Glutamatergic neuron (in vitro differentiated cells): ENCODE data around the gene EXOC6B. TPM values are rescaled to one million over a fixed set of nuclear protein-coding genes. Genes with fewer than 3 reads are reported as not detected.

Source experiments
- DNase-seq: peaks from one replicate; pipeline ENCODE4 v3.0.0; 2022
- H3K27ac Mint-ChIP-seq: one replicate; pipeline ENCODE4 v1.8.0; 2020; ENCODE audit warnings: mild to moderate bottlenecking, mixed read lengths, inconsistent platforms; ENCODE audit not compliant: unreplicated experiment
- H3K27me3 Mint-ChIP-seq: one replicate; pipeline ENCODE4 v1.8.0; 2020; ENCODE audit warnings: mild to moderate bottlenecking, moderate library complexity, mixed read lengths, inconsistent platforms; ENCODE audit not compliant: unreplicated experiment
- H3K36me3 Mint-ChIP-seq: one replicate; pipeline ENCODE4 v1.8.0; 2020; ENCODE audit warnings: mild to moderate bottlenecking, mixed read lengths, inconsistent platforms; ENCODE audit not compliant: unreplicated experiment
- H3K4me1 Mint-ChIP-seq: one replicate; pipeline ENCODE4 v1.8.0; 2020; ENCODE audit warnings: mild to moderate bottlenecking, low read depth, mixed read lengths, inconsistent platforms; ENCODE audit not compliant: unreplicated experiment
- H3K4me3 Mint-ChIP-seq: one replicate; pipeline ENCODE4 v1.8.0; 2020; ENCODE audit warnings: mild to moderate bottlenecking, mixed read lengths, inconsistent platforms; ENCODE audit not compliant: unreplicated experiment
- H3K9me3 Mint-ChIP-seq: one replicate; pipeline ENCODE4 v1.8.0; 2020; ENCODE audit warnings: mild to moderate bottlenecking, moderate library complexity, mixed read lengths, inconsistent platforms; ENCODE audit not compliant: unreplicated experiment
- total RNA-seq: library from RNA; stranded (reverse); fragmentation: NEBNext Ultra II Directional; extraction: Animal tissue kit (Norgen Biotek cat#: 25700); gene quantifications from one replicate; pipeline ENCODE4 v1.2.1, GENCODE V29; 2021; ENCODE audit not compliant: unreplicated experiment
- TF ChIP-seq, protein P1 (sequence below): fragments of 200-600 bp; sonication (generic); IDR thresholded peaks from one replicate; pipeline ENCODE4 v1.5.0; 2021; ENCODE audit not compliant: partially characterized antibody, unreplicated experiment

The EXOC6B gene
- total RNA-seq, 1 donor from 2014 or later, result 34.5 TPM

DNA sequence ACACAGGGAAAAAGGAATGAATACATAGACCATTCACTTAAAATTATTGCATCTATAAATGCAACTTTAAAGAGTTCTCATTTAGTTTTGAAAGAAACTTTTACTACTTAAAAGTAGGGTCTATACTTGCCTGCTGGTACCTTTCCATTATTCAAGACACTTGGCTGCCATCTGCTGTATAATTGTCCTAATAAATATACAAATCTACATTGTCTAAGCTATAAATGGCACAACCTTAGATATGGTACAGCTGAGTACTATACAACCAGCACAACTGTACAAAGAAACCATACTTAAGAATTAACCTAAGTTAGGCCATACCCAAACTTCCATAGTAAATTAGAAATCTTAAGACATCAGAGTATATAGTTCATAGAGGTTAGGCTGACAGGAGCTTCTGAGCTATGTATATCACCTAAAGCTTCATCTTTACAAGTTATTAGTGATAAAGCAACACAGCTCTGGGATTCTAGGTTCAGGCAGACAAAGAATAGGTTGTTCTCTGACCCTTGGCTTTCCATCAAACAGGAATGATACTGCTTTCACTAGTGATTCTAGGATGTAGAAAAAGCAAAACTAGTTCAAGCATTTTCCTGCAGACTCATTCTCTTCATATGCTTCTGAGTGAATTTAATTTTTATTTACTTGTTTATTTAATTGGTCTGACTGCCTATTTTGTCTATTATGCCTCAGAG is 22.1 kb downstream of the EXOC6B start:
- no peak overlapping the region for H3K27ac Mint-ChIP-seq
- DNase-seq, result no peak
- peaks cover 11% of the 10 kb centered on the region for H3K36me3 Mint-ChIP-seq
- TF ChIP-seq, protein P1, sequence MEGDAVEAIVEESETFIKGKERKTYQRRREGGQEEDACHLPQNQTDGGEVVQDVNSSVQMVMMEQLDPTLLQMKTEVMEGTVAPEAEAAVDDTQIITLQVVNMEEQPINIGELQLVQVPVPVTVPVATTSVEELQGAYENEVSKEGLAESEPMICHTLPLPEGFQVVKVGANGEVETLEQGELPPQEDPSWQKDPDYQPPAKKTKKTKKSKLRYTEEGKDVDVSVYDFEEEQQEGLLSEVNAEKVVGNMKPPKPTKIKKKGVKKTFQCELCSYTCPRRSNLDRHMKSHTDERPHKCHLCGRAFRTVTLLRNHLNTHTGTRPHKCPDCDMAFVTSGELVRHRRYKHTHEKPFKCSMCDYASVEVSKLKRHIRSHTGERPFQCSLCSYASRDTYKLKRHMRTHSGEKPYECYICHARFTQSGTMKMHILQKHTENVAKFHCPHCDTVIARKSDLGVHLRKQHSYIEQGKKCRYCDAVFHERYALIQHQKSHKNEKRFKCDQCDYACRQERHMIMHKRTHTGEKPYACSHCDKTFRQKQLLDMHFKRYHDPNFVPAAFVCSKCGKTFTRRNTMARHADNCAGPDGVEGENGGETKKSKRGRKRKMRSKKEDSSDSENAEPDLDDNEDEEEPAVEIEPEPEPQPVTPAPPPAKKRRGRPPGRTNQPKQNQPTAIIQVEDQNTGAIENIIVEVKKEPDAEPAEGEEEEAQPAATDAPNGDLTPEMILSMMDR, result no peak
- H3K4me1 Mint-ChIP-seq, result no peaks in the 10 kb centered on the region
- no peak overlapping the region for H3K4me3 Mint-ChIP-seq
- H3K27me3 Mint-ChIP-seq, result no peaks in the 10 kb centered on the region
- H3K9me3 Mint-ChIP-seq, result no peaks in the 10 kb centered on the region

- H3K36me3 Mint-ChIP-seq, result peaks cover 8% of the 10 kb centered on the region
- TF ChIP-seq, protein P1, result no peak
- H3K27ac Mint-ChIP-seq, result no peak overlapping the region
Observed at GRCh38 chr2:72803151-72803550, 22.7 kb downstream of the EXOC6B start.

DNA sequence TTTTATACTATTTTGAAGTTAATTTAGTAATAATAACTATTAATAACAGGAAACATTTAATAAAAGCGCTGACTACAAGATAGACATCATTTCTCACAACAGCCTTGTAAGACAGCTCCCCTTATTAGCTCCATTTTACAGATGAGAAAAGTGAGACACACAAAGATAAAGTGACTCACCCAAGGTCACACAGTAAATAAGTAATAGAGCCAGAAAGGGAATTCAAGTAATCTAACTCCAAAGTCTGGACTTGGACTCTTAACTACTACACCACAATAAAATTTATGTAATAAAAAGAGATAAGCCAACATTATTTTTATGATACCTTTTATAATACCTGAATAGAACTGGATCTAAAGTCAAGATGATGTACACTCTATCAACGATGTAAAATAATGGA is 25.3 kb downstream of the EXOC6B start:
- Mint-ChIP-seq H3K4me1 (no peaks in the 10 kb centered on the region), H3K36me3 (no peaks in the 10 kb centered on the region)
- TF ChIP-seq, protein P1, result no peak

More at GRCh38 chr2:72803151-72803550, 22.7 kb downstream of the EXOC6B start:
- Mint-ChIP-seq H3K4me1 (no peaks in the 10 kb centered on the region), H3K4me3 (no peak overlapping the region), H3K27me3 (no peaks in the 10 kb centered on the region), H3K9me3 (no peaks in the 10 kb centered on the region)
- no peak for DNase-seq

GRCh38 chr2:72797740-72798139 is 28.1 kb downstream of the EXOC6B start:
- H3K4me1 Mint-ChIP-seq, result peaks cover 2% of the 10 kb centered on the region
- H3K9me3 Mint-ChIP-seq, result no peaks in the 10 kb centered on the region
- no peak overlapping the region for H3K27ac Mint-ChIP-seq
- DNase-seq, result no peak
- no peak overlapping the region for H3K4me3 Mint-ChIP-seq
- TF ChIP-seq, protein P1, result no peak
- no peaks in the 10 kb centered on the region for H3K36me3 Mint-ChIP-seq
- no peaks in the 10 kb centered on the region for H3K27me3 Mint-ChIP-seq

More for the DNA sequence above, 25.3 kb downstream of the EXOC6B start:
- no peak overlapping the region for H3K27ac Mint-ChIP-seq
- H3K27me3 Mint-ChIP-seq, result no peaks in the 10 kb centered on the region
- no peak for DNase-seq
- no peak overlapping the region for H3K4me3 Mint-ChIP-seq
- H3K9me3 Mint-ChIP-seq, result no peaks in the 10 kb centered on the region

DNA sequence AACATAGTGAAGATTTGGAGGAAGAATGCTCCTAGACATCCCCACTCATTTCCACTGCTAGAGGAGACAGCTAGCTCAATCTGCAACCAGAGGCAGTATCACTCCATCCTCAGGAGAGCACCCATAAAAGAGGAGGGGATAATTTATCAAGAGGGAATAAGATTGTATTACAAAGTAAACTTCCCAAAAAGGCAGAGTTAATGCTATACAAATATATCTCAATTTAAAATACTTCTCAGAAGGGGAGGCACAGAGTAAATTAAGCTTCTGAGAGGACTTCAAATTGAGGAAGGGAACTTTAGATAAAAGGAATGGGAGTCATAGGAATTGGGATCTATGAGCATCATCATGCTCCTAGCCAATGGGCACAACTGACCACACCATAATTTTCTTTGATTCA is 29.1 kb downstream of the EXOC6B start:
- no peak for DNase-seq
- Mint-ChIP-seq H3K27me3 (no peaks in the 10 kb centered on the region), H3K27ac (no peak overlapping the region), H3K4me3 (no peak overlapping the region), H3K36me3 (no peaks in the 10 kb centered on the region), H3K9me3 (no peaks in the 10 kb centered on the region), H3K4me1 (peaks cover 2% of the 10 kb centered on the region)
- TF ChIP-seq, protein P1, result no peak
